ENCODE results near the gene PAQR5.

DNA sequence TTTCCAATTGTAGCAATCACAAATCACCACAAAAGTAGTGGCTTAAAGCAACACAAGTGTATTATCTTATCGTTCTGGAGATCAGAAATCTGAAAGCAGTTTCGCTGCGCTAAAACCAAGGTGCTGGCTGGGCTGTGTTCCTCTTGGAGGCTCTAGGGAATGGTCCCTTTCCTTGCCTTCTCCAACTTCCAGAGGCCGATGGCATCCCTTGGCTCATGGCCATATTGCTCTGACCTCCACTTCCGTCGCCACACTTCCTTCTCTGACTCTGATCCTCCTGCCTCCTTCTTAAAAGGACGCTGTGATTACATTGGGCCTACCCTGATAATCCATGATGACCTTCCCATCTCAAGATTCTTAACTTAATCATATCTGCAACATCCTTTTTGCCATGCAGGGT, 10.7 kb upstream of the PAQR5 start:
- TF ChIP-seq, protein P1, sequence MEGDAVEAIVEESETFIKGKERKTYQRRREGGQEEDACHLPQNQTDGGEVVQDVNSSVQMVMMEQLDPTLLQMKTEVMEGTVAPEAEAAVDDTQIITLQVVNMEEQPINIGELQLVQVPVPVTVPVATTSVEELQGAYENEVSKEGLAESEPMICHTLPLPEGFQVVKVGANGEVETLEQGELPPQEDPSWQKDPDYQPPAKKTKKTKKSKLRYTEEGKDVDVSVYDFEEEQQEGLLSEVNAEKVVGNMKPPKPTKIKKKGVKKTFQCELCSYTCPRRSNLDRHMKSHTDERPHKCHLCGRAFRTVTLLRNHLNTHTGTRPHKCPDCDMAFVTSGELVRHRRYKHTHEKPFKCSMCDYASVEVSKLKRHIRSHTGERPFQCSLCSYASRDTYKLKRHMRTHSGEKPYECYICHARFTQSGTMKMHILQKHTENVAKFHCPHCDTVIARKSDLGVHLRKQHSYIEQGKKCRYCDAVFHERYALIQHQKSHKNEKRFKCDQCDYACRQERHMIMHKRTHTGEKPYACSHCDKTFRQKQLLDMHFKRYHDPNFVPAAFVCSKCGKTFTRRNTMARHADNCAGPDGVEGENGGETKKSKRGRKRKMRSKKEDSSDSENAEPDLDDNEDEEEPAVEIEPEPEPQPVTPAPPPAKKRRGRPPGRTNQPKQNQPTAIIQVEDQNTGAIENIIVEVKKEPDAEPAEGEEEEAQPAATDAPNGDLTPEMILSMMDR (IDR thresholded peaks at IDR 0.05): no peak
- TF ChIP-seq SIN3A (IDR thresholded peaks at IDR 0.05; ENCODE audit: borderline replicate concordance, insufficient read depth, low read depth, low read length) (no peak), POLR2AphosphoS5 (IDR thresholded peaks at IDR 0.05; ENCODE audit: low read depth, low read length) (no peak)
